GM21528 (cell line): ENCODE data around the gene STK40.

Experiments
- ATAC-seq: cut with Tn5 transposase; IDR thresholded peaks from one replicate; pipeline ENCODE4 v1.9.1; 2021; ENCODE audit warnings: mild to moderate bottlenecking, moderate library complexity; ENCODE audit not compliant: unreplicated experiment, low FRiP score

STK40 gene

GRCh38 chr1:36322041-36322785 is 63.5 kb downstream of the STK40 start:
- no peak for ATAC-seq

GRCh38 chr1:36321119-36321951 is 64.4 kb downstream of the STK40 start:
- no peak for ATAC-seq

- no peak for ATAC-seq
Measured at GRCh38 chr1:36320767-36321118, 65.0 kb downstream of the STK40 start.

GRCh38 chr1:36320291-36320761 is 65.4 kb downstream of the STK40 start:
- no peak for ATAC-seq

GRCh38 chr1:36309397-36309796 is 76.3 kb downstream of the STK40 start:
- no peak for ATAC-seq

- ATAC-seq: no peak
Measured at GRCh38 chr1:36307601-36308330, 78.0 kb downstream of the STK40 start.

GRCh38 chr1:36306902-36307456 is 78.7 kb downstream of the STK40 start:
- peak; percentile 95 for ATAC-seq

GRCh38 chr1:36306210-36306901 is 79.4 kb downstream of the STK40 start, which contains the start of gene SH3D21:
TSS of gene SH3D21 (plus strand) at chr1:36306368. CDS start at chr1:36306421, 53 bp downstream.
- peak; percentile 32 for ATAC-seq

GRCh38 chr1:36305915-36306209 is 79.9 kb downstream of the STK40 start:
- no peak for ATAC-seq

- no peak for ATAC-seq
Measured at GRCh38 chr1:36304970-36305914, 80.5 kb downstream of the STK40 start.

- ATAC-seq: no peak
Measured at GRCh38 chr1:36304521-36304920, 81.2 kb downstream of the STK40 start.

GRCh38 chr1:36303650-36304360 is 81.9 kb downstream of the STK40 start:
- ATAC-seq: no peak

- no peak for ATAC-seq
Measured at GRCh38 chr1:36303244-36303643, 82.5 kb downstream of the STK40 start.

GRCh38 chr1:36301220-36301619 is 84.5 kb downstream of the STK40 start:
- no peak for ATAC-seq

GRCh38 chr1:36300526-36300925 is 85.2 kb downstream of the STK40 start:
- ATAC-seq: no peak

- ATAC-seq: no peak
Measured at GRCh38 chr1:36298640-36299039, 87.1 kb downstream of the STK40 start.

GRCh38 chr1:36297062-36297461 is 88.7 kb downstream of the STK40 start:
- no peak for ATAC-seq

- no peak for ATAC-seq
Measured at GRCh38 chr1:36295390-36295789, 90.3 kb downstream of the STK40 start.
